GM21717 (cell line): ENCODE results near the gene CRAMP1.

Experiments used
- ATAC-seq: cut with Tn5 transposase; IDR thresholded peaks from one replicate; pipeline ENCODE4 v1.9.1; 2021; ENCODE audit warnings: mild to moderate bottlenecking, moderate library complexity; ENCODE audit not compliant: unreplicated experiment

The CRAMP1 gene

GRCh38 chr16:1655269-1655807 lies 43.2 kb downstream of the CRAMP1 start:
- ATAC-seq: no peak

GRCh38 chr16:1655909-1656807 lies 44.0 kb downstream of the CRAMP1 start:
- no peak for ATAC-seq

- ATAC-seq: no peak
These were observed 44.9 kb downstream of the CRAMP1 start for GRCh38 chr16:1656808-1657617.

GRCh38 chr16:1657841-1658240 lies 45.7 kb downstream of the CRAMP1 start:
- no peak for ATAC-seq

GRCh38 chr16:1659031-1659430 lies 46.9 kb downstream of the CRAMP1 start:
- no peak for ATAC-seq

- ATAC-seq: no peak
These were observed 49.7 kb downstream of the CRAMP1 start for GRCh38 chr16:1661826-1662225.

- no peak for ATAC-seq
These were observed 50.4 kb downstream of the CRAMP1 start for GRCh38 chr16:1662543-1662942.

- ATAC-seq: no peak
These were observed 53.7 kb downstream of the CRAMP1 start for GRCh38 chr16:1665829-1666228.

GRCh38 chr16:1666316-1666715 lies 54.2 kb downstream of the CRAMP1 start:
- ATAC-seq: no peak

GRCh38 chr16:1667271-1667670 lies 55.1 kb downstream of the CRAMP1 start:
- ATAC-seq: no peak

GRCh38 chr16:1667916-1668315 lies 55.8 kb downstream of the CRAMP1 start:
- ATAC-seq: no peak

- ATAC-seq: no peak
These were observed 56.6 kb downstream of the CRAMP1 start for GRCh38 chr16:1668612-1669319.

- no peak for ATAC-seq
These were observed 57.5 kb downstream of the CRAMP1 start for GRCh38 chr16:1669698-1670097.

GRCh38 chr16:1670371-1670770 lies 58.2 kb downstream of the CRAMP1 start:
- no peak for ATAC-seq

- no peak for ATAC-seq
These were observed 58.7 kb downstream of the CRAMP1 start for GRCh38 chr16:1670866-1671265.

- no peak for ATAC-seq
These were observed 61.4 kb downstream of the CRAMP1 start for GRCh38 chr16:1673424-1674151.

- ATAC-seq: no peak
These were observed 62.1 kb downstream of the CRAMP1 start for GRCh38 chr16:1674306-1674705.

- no peak for ATAC-seq
These were observed 62.8 kb downstream of the CRAMP1 start for GRCh38 chr16:1674751-1675664.

GRCh38 chr16:1676661-1677060 lies 64.5 kb downstream of the CRAMP1 start:
- no peak for ATAC-seq
